Measurements from ENCODE around the gene RABGAP1. TPM values are rescaled to one million over a fixed set of nuclear protein-coding genes. Genes with fewer than 3 reads are reported as not detected.

The RABGAP1 gene
- polyA plus RNA-seq, 1 of the 3 experiments (the other 2 are of a cell fraction), result 20.2 TPM

GRCh38 chr9:123121457-123121856, 180.6 kb downstream of the RABGAP1 start (continued):
- TF ChIP-seq REST (IDR thresholded peaks at IDR 0.05; ENCODE audit: low read depth, low read length), result no peak
- no peak for TF ChIP-seq CTCF (IDR thresholded peaks at IDR 0.05)
- TF ChIP-seq IRF3 (IDR thresholded peaks at IDR 0.05; ENCODE audit: low read depth, low read length), result no peak
- TF ChIP-seq MAX (IDR thresholded peaks at IDR 0.05; ENCODE audit: low read depth), result no peak

- ChIA-PET CTCF (no interaction called here), POLR2A (no interaction called here)
- Histone ChIP-seq H3K27ac (ENCODE audit: low read depth in 2 of 2, low read length in 1 of 2) (no peak overlapping the region), H3K27me3 (ENCODE audit: insufficient read depth) (no peaks in the 10 kb centered on the region), H2AFZ (ENCODE audit: low read depth) (no peak overlapping the region), H3K4me1 (ENCODE audit: control insufficient read depth in 1 of 2, insufficient read depth in 2 of 2, low read depth in 1 of 2, low read length in 1 of 2) (no peaks in the 10 kb centered on the region), H3K9me2 (no peaks in the 10 kb centered on the region), H3K4me2 (no peak overlapping the region), H3K36me3 (replicated peaks in 1 of 2; ENCODE audit: control insufficient read depth in 1 of 2, insufficient read depth in 2 of 2, low read length in 1 of 2) (peaks cover 0 to 6% of the 10 kb centered on the region in 2 experiments), H3K4me3 (ENCODE audit: low read depth in 2 of 2, low read length in 1 of 2) (no peak overlapping the region), H4K20me1 (ENCODE audit: insufficient read depth) (no peaks in the 10 kb centered on the region), H3K9me3 (no peaks in the 10 kb centered on the region), H3F3A (replicated peaks; ENCODE audit: insufficient read depth) (no peaks in the 10 kb centered on the region), H3K9ac (no peak overlapping the region), H3K79me2 (ENCODE audit: insufficient read depth) (no peaks in the 10 kb centered on the region)
- TF ChIP-seq EP300 (IDR thresholded peaks at IDR 0.05; ENCODE audit: borderline replicate concordance in 1 of 2, low read depth in 1 of 2, low read length in 1 of 2) (no peak), TAF1 (IDR thresholded peaks at IDR 0.05; ENCODE audit: borderline replicate concordance, low read depth, low read length) (no peak), JUND (IDR thresholded peaks at IDR 0.05) (no peak), USF2 (IDR thresholded peaks at IDR 0.05; ENCODE audit: borderline replicate concordance, low read depth, low read length) (no peak), RXRA (IDR thresholded peaks at IDR 0.05; ENCODE audit: borderline replicate concordance, low read depth) (no peak), RAD21 (IDR thresholded peaks at IDR 0.05; ENCODE audit: low read length) (no peak), MEF2A (IDR thresholded peaks at IDR 0.05; ENCODE audit: borderline replicate concordance, low read depth) (no peak), SIN3A (IDR thresholded peaks at IDR 0.05; ENCODE audit: borderline replicate concordance, low read depth, low read length) (no peak), FOXJ3 (CRISPR knock-in tag; IDR thresholded peaks at IDR 0.05) (no peak), EZH2phosphoT487 (IDR thresholded peaks at IDR 0.05; ENCODE audit: borderline replicate concordance, low read depth) (no peak), GABPA (IDR thresholded peaks at IDR 0.05; ENCODE audit: low read depth) (no peak)
- WGBS (ENCODE audit: low lambda C conversion rate), result 100% methylated on average over 3 of the region's 3 CpGs
- no peak for DNase-seq
Observed at GRCh38 chr9:123127512-123128075, 186.8 kb downstream of the RABGAP1 start.
